Measurements from ENCODE around the gene MRPL34.

GRCh38 chr19:17268754-17269153, 36.9 kb upstream of the MRPL34 start:
- no peak for TF ChIP-seq POLR2A (IDR thresholded peaks at IDR 0.05)
- TF ChIP-seq CTCF (IDR thresholded peaks at IDR 0.05), result no peak

Data from right lobe of liver (tissue), 4 donors.